ENCODE results near the gene HPN.

DNA sequence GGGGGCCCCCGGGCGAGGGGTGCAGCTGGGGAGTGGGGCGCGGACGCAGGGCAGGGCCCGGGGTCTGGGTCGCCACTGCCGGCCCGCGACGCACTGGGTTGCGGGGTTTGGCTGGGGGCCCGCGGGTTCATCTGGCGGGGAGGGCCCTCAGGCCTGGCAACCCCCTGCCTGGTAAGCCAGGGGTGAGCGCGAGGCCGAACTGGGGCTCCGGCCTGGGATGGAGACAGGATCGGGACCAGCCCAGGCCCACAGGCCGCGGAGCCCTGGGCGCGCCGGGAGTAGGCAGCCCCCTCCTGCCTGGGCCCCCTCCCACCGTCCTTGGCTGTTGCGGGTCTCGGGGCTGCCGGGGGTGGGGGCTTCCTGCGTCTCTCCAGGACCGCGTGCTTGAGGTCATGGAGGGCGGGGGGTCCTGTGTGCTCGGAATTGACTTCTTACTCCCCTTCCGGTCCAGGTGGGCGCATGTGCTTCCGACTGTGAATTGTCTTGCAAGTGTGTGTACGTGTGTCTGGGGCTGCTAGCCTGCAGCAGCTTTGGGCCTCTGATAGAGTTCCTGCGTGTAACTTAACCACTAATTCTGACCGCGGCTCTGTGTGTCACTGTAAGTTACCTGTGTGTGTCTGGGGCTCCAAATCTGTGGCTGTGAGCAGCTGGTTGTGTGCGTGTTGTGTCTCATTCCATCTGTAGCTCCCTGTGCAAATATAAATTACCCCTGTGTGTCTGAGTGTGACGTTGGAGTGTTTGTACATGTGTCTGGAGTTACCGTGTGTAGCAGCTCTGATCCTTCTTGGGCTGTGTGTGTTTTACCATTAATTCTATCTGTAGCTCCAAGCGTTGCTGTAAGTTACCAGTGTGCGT, 40.6 kb upstream of the HPN start:
- TF ChIP-seq, protein P1, sequence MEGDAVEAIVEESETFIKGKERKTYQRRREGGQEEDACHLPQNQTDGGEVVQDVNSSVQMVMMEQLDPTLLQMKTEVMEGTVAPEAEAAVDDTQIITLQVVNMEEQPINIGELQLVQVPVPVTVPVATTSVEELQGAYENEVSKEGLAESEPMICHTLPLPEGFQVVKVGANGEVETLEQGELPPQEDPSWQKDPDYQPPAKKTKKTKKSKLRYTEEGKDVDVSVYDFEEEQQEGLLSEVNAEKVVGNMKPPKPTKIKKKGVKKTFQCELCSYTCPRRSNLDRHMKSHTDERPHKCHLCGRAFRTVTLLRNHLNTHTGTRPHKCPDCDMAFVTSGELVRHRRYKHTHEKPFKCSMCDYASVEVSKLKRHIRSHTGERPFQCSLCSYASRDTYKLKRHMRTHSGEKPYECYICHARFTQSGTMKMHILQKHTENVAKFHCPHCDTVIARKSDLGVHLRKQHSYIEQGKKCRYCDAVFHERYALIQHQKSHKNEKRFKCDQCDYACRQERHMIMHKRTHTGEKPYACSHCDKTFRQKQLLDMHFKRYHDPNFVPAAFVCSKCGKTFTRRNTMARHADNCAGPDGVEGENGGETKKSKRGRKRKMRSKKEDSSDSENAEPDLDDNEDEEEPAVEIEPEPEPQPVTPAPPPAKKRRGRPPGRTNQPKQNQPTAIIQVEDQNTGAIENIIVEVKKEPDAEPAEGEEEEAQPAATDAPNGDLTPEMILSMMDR (IDR thresholded peaks at IDR 0.05; ENCODE audit: insufficient read depth, low read length, poor library complexity, severe bottlenecking) = no peak
- no peak for TF ChIP-seq EZH2phosphoT487 (conservative IDR thresholded peaks at IDR 0.05; ENCODE audit: low read length)

Measured in SU-DHL-6 (cell line).